Adrenal gland (tissue), 5 donors: ENCODE measurements around the gene OLIG2.

Experiments
- POLR2A ChIP-seq, 2 donors: fragments of 450-650 bp; IDR thresholded peaks; one replicate each; pipeline ENCODE4 v1.6.1; 2017; ENCODE audit warnings: antibody characterized with exemption in 2 of 2, mild to moderate bottlenecking in 2 of 2, moderate library complexity in 1 of 2
- TF ChIP-seq, protein P1 (sequence below), 6 experiments: fragments of 450-650 bp in 4 of 6; fragments of 200-600 bp in 2 of 6; sonication (generic) in 1 of 6; IDR thresholded peaks; 1 replicate in 5 of 6; 2 replicates in 1 of 6; pipeline versions ENCODE4 v1.5.1 to v1.8.0; 2016 to 2021; ENCODE audit warnings: antibody characterized with exemption in 6 of 6, mild to moderate bottlenecking in 2 of 6, moderate library complexity in 1 of 6
- donor health status: DM: no; HTN: no; CAD: no.

DNA sequence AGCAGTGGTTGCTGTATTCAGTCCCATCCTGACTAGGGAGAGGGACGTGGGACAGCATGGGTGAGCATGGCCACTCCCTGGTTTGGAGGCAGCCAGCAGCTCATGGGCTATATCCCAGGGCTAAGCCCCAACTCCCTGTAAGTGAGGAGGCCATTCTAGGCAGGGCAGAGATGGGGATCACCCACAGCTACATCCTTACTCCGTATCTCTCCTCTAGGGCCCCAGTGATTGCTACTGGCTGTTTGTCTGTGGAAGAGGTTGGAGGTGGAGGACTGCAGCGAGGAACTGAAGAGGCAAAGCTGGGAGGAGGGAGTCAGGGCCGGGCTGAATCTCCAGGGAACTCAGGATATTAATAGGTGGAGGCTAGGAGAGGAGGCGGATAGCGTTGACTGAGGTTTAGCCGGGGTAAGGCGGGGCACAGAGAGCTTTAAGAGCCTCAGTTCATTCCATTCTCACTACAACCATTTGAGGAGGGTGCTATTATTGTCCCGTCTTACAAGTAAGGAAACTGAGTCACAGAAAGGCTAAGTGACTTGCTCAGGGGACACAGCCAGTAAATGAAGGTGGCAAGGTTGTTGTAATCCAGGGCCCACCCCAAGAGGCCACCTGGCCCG, 6.8 kb downstream of the OLIG2 start:
- TF ChIP-seq, protein P1, sequence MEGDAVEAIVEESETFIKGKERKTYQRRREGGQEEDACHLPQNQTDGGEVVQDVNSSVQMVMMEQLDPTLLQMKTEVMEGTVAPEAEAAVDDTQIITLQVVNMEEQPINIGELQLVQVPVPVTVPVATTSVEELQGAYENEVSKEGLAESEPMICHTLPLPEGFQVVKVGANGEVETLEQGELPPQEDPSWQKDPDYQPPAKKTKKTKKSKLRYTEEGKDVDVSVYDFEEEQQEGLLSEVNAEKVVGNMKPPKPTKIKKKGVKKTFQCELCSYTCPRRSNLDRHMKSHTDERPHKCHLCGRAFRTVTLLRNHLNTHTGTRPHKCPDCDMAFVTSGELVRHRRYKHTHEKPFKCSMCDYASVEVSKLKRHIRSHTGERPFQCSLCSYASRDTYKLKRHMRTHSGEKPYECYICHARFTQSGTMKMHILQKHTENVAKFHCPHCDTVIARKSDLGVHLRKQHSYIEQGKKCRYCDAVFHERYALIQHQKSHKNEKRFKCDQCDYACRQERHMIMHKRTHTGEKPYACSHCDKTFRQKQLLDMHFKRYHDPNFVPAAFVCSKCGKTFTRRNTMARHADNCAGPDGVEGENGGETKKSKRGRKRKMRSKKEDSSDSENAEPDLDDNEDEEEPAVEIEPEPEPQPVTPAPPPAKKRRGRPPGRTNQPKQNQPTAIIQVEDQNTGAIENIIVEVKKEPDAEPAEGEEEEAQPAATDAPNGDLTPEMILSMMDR (IDR thresholded peaks at IDR 0.05) = no peak
- no peak for TF ChIP-seq POLR2A (IDR thresholded peaks at IDR 0.05)
